Ascending aorta (tissue), 2 donors: ENCODE results near the gene NRXN3. TPM values are rescaled to one million over a fixed set of nuclear protein-coding genes. Genes with fewer than 3 reads are reported as not detected.

Experiments
- DNase-seq, 2 donors: peaks; one replicate each; pipeline ENCODE4 v3.0.0-alpha.2; 2019; ENCODE audit warnings: low spot score in 2 of 2
- H3K27ac ChIP-seq, 2 donors: fragments of 200-600 bp; sonication (generic); one replicate each; pipeline ENCODE4 v1.5.1; 2016 to 2017; ENCODE audit warnings: mild to moderate bottlenecking in 1 of 2
- H3K27me3 ChIP-seq: fragments of 200-600 bp; sonication (generic); one replicate; pipeline ENCODE4 v1.5.1; 2017
- H3K36me3 ChIP-seq, 2 donors: fragments of 200-600 bp; sonication (generic); one replicate each; pipeline ENCODE4 v1.5.1; 2016
- H3K4me1 ChIP-seq, 2 donors: fragments of 200-600 bp; sonication (generic); one replicate each; pipeline ENCODE4 v1.5.1; 2016 to 2017; ENCODE audit warnings: mild to moderate bottlenecking in 1 of 2
- H3K4me3 ChIP-seq, 2 donors: fragments of 200-600 bp; sonication (generic); one replicate each; pipeline ENCODE4 v1.5.1; 2016 to 2017; ENCODE audit warnings: mild to moderate bottlenecking in 1 of 2
- H3K9me3 ChIP-seq, 2 donors: fragments of 200-600 bp; sonication (generic); one replicate each; pipeline ENCODE4 v1.5.1; 2016
- intact Hi-C: fragments of 100-400 bp; cut with DNase I; formaldehyde crosslinking; loops from one replicate; pipeline ENCODE4 v1.15.1; 2023
- total RNA-seq: library from RNA; depleted of rRNA; stranded (reverse); fragments of >200 nt; gene quantifications from one replicate; pipeline ENCODE4 v1.1.0, GENCODE V29; 2016
- TF ChIP-seq, protein P1 (sequence below), 3 experiments: fragments of 200-600 bp in 2 of 3; fragments of 450-650 bp in 1 of 3; sonication (generic) in 2 of 3; IDR thresholded peaks; one replicate each; pipeline ENCODE4 v1.5.1; 2016 to 2019; ENCODE audit warnings: antibody characterized with exemption in 3 of 3, mild to moderate bottlenecking in 1 of 3, moderate library complexity in 1 of 3

Gene NRXN3
- total RNA-seq, 1 donor from 2014 or later: 21.0 TPM

GRCh38 chr14:79408696-79409095 is 1238.5 kb downstream of the NRXN3 start:
- DNase-seq: no peak
- Histone ChIP-seq H3K4me1 (no peaks in the 10 kb centered on the region), H3K27ac (no peak overlapping the region), H3K4me3 (no peak overlapping the region), H3K36me3 (no peaks in the 10 kb centered on the region), H3K27me3 (no peaks in the 10 kb centered on the region), H3K9me3 (no peaks in the 10 kb centered on the region)
- TF ChIP-seq, protein P1, sequence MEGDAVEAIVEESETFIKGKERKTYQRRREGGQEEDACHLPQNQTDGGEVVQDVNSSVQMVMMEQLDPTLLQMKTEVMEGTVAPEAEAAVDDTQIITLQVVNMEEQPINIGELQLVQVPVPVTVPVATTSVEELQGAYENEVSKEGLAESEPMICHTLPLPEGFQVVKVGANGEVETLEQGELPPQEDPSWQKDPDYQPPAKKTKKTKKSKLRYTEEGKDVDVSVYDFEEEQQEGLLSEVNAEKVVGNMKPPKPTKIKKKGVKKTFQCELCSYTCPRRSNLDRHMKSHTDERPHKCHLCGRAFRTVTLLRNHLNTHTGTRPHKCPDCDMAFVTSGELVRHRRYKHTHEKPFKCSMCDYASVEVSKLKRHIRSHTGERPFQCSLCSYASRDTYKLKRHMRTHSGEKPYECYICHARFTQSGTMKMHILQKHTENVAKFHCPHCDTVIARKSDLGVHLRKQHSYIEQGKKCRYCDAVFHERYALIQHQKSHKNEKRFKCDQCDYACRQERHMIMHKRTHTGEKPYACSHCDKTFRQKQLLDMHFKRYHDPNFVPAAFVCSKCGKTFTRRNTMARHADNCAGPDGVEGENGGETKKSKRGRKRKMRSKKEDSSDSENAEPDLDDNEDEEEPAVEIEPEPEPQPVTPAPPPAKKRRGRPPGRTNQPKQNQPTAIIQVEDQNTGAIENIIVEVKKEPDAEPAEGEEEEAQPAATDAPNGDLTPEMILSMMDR (IDR thresholded peaks at IDR 0.05): no peak
- intact Hi-C loops: no loop called here

DNA sequence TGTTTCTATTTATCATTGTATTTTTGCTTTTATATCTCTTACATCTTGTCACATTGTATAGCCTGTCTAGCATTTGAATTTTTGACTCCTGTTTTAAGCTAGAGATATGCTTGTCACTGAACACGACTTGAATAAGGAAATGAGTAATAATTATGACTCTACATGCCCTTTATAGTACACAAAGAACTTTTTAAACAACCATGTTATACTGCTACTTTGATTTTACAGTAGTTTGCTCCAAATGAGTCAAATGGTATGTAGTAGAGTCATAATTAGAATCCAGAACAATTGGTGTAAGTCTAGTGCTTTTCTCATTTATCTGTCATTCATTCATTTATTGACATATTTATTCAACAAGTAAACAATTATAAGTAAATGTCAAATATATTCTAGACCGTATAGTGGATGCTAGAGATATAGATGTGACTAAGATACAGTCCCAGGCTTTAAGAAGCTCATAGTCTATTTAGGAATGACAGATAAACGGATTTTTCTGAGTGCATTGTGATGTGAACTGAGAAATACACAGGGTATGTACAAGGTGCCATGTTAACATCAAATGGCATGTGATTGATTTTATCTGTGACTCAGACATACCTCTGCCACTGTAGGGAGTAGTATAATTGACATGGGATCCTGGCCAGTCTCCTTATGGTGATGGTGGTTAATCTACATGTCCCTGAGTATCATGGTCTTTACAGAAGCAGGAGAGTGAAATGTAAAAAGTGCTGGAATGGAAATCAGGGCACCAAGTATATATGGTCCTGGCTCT is 1241.4 kb downstream of the NRXN3 start:
- no peaks in the 10 kb centered on the region for H3K4me1 ChIP-seq
- DNase-seq: no peak
- intact Hi-C loops: no loop called here
- no peak overlapping the region for H3K4me3 ChIP-seq
- no peaks in the 10 kb centered on the region for H3K27me3 ChIP-seq
- H3K27ac ChIP-seq: no peak overlapping the region
- TF ChIP-seq, protein P1 (IDR thresholded peaks at IDR 0.05): no peak
- no peaks in the 10 kb centered on the region for H3K36me3 ChIP-seq
- peaks cover 0 to 2% of the 10 kb centered on the region in 2 donors for H3K9me3 ChIP-seq

DNA sequence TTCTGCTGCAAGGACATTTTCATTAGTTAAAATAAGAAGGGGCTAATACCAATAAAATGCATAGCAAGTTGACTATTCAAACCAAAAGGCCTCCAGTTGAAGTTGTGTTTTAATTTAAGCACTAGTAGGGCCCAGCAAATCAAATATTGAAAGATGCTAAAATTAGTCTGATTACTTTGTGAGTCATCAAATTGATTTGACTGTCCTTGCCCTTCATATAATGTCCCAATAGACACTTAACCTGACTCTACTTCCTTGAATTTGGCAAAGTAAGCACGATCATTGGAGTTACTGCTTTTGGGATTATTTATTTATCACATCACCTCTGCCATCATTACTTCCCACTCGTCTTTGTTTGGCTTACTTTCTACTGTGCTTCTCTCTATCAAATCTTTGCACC is 1242.6 kb downstream of the NRXN3 start:
- Histone ChIP-seq H3K9me3 (peaks cover 0 to 4% of the 10 kb centered on the region in 2 donors), H3K4me1 (no peaks in the 10 kb centered on the region), H3K27me3 (no peaks in the 10 kb centered on the region), H3K36me3 (no peaks in the 10 kb centered on the region), H3K4me3 (no peak overlapping the region), H3K27ac (no peak overlapping the region)
- DNase-seq: no peak
- intact Hi-C loops: no loop called here
- TF ChIP-seq, protein P1 (IDR thresholded peaks at IDR 0.05): no peak

- no peaks in the 10 kb centered on the region for H3K4me1 ChIP-seq
- TF ChIP-seq, protein P1 (IDR thresholded peaks at IDR 0.05): no peak
- intact Hi-C loops: no loop called here
- H3K4me3 ChIP-seq: no peak overlapping the region
- DNase-seq: no peak
- H3K36me3 ChIP-seq: no peaks in the 10 kb centered on the region
- no peak overlapping the region for H3K27ac ChIP-seq
- H3K9me3 ChIP-seq: peaks cover 0 to 4% of the 10 kb centered on the region in 2 donors
- H3K27me3 ChIP-seq: no peaks in the 10 kb centered on the region
Observed at GRCh38 chr14:79413734-79414428, 1243.7 kb downstream of the NRXN3 start.

- intact Hi-C loops: no loop called here
- peaks cover 0 to 4% of the 10 kb centered on the region in 2 donors for H3K9me3 ChIP-seq
- DNase-seq: no peak
- no peak overlapping the region for H3K4me3 ChIP-seq
- H3K27me3 ChIP-seq: no peaks in the 10 kb centered on the region
- H3K27ac ChIP-seq: no peak overlapping the region
- H3K36me3 ChIP-seq: no peaks in the 10 kb centered on the region
- TF ChIP-seq, protein P1 (IDR thresholded peaks at IDR 0.05): no peak
- no peaks in the 10 kb centered on the region for H3K4me1 ChIP-seq
Observed at GRCh38 chr14:79415726-79416125, 1245.6 kb downstream of the NRXN3 start.
